Activated naive CD8-positive, alpha-beta T cell treated with anti-CD3 and anti-CD28 coated beads, Interleukin-2, amount 50 U/mL, for 16 hours (primary cell): Measurements from ENCODE around the gene SBK1.
"Not testable (repeated sequence)": the region's sequence is repeated elsewhere in the genome, so short reads cannot be mapped to it uniquely, and the experiment has no call there.

Experiments
- DNase-seq: peaks from one replicate; pipeline ENCODE4 v3.0.0-alpha.2; 2020; ENCODE audit warnings: low read depth, low spot score

SBK1 gene

DNA sequence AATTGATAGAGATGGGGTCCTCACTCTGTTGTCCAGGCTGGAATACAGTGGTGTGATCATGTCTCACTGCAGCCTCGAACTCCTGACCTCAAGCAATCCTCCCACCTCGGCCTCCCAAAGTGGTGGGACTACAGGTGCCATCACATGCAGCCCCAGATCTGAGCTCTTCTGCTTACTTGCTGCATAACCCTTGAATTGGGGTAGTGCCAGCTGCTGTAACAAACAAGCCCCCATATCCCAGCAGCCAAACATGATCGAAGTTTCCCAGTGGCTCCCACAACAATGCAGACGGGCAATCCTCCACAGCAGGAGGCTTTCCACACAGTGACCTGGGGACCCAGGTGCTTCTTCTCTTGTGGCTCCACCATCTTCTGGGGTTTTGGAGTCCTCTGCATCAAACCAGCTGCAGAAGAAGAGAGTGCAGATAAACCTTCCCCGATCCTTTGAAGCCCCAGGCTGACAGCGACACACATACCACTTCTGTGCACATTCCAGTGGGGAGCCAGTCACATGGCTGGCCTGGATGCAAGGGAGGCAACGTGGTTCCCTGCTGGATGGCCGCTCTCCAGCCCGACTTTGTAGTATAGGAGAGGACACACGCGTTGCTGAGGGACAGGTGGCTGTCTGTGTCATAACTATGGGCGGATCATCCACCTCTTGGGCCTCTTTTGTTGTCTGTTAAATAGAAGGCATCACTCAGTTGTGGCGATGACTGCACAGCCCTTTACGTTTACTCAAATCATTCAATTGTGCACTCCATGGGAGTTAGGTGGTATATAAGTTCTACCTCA lies 16.7 kb downstream of the SBK1 start:
- DNase-seq = no peak

DNA sequence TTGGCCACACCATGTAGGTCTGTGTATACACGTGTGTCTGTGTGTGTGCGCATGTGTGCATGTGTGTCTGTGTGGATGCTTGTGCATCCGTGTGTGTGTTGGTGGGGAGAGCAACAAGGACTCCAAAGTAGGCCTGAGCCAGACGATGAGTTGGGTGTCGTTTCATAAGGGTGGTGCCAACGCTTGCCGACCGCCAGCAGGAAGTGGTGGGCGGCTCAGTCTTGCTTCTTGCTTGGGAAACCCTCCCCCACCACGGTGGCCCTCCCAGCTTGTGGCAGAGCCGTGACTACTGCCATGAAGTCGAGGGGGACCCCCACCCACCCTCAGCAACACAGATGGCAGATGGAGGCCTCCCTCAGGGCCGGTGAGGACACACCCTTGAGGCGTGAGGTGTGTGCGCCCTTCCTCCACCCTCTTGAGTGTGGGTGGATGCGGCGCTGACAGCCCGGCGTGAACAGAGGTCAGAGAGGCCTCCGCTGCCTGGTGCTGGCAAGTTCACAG lies 17.5 kb downstream of the SBK1 start:
- DNase-seq = peak; percentile 76

DNA sequence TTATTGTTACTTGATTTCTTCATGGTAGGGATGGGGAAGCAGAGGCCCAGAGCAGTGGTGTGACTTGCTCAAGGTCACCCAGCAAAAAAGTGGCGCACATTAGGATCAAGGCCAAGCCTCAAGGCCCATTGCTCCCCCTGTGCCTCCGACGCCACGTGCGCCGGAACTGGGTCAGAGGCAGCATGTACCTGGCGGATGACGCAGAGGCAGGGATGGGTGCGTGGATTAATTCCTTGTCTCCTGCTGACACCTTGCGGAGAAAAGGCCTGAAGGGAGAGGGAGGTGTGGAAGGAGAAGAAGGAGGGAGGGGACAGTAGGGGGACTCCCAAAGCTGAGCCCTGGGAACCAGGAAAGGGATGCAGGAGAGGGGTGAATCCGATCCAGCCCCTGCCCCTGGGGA lies 18.5 kb downstream of the SBK1 start:
- no peak for DNase-seq

DNA sequence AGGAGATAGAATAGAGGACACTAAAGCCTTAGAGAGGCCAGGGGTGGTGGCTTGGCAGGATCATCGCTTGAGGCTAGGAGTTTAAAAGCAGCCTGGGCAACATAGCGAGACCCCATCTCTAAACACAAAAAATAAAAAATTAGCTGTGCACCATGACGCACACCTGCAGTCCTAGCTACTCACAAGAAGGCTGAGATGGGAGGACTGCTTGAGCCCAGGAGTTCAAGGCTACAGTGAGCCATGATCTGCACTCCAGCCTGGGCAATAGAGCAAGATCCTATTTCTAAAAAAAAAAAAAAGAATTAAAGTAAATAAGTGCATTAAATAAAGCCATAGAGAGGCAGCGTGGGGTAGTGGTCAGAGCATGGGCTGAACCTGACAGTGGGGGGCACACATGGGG lies 19.1 kb downstream of the SBK1 start:
- DNase-seq = no peak

DNA sequence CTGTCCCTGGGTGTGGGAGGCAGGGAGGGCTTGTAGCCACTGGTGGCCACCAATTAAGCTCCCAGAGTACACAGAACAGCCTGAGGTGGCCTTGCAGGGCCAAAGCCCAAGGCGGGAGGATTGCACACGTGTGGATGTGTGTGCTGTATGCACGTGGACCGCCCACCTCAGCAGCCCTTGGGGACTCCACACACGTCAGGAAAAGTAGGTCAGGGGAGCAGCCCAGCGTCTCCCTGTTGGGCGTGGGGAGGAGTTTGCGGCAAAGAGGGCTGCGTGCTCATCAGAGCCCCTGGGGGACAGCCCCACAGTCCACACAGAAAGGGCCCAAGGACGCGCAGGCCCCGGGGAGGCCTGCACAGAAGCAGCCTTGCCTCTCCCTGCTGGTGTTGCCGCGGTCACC lies 19.6 kb downstream of the SBK1 start:
- DNase-seq = no peak

DNA sequence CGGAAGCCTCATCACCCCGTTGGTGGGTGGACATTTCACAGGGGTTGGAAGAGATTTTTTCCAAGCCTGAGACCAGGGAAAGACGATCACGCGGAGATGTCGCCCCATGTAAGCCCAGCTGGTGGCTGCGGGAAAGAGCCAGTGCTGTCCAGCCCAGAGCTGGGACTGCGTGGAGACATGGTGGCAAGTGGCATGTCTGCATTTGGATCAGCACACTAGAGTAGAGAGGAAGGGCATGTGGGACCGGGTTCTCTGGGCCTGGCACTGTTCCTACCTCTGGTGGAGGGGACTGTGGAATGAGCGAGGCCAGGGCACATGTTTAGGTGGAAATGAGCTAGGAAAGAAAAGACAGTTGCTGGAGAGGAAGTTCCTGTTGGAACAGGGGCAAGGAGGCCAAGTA lies 20.0 kb downstream of the SBK1 start:
- DNase-seq = no peak

DNA sequence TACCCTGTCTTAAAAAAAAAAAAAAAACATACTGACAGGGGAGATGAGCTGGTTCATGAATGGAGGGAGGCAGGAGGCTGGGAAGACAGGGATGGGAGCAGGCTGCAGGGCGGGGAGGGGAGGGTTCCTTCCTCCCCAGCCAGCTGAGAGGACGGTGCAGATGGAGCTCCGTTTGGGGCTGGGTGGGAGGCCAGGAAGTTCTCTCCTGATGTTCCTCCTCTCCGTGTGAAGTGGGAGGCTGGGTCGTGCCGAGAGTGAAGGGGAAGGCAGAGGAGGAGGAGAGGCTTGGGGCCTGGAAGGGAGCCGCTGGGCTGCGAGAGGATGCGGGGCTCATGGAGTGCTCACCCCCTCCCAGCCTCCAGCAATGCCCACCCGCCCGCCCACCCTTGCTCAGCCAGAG lies 21.3 kb downstream of the SBK1 start:
- DNase-seq = no peak

DNA sequence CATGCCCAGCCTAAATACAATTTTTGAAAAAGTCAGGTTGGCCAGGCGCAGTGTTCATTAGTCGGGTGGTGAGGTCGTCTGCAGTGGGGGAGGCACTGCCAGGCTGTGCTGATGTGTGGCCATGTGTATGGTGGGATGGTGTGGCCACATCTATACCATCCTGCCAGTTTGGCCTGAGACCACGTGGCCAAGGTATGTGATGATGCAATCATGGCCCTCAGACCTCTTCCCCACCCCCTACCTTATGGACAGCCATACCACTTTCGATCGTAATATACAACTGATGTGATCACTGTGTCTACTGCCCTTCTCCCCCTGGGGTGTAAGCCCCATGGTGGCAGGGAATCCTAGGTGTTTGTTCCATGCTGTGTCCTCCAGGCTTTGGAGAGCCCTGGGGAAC lies 23.7 kb downstream of the SBK1 start:
- no peak for DNase-seq

DNA sequence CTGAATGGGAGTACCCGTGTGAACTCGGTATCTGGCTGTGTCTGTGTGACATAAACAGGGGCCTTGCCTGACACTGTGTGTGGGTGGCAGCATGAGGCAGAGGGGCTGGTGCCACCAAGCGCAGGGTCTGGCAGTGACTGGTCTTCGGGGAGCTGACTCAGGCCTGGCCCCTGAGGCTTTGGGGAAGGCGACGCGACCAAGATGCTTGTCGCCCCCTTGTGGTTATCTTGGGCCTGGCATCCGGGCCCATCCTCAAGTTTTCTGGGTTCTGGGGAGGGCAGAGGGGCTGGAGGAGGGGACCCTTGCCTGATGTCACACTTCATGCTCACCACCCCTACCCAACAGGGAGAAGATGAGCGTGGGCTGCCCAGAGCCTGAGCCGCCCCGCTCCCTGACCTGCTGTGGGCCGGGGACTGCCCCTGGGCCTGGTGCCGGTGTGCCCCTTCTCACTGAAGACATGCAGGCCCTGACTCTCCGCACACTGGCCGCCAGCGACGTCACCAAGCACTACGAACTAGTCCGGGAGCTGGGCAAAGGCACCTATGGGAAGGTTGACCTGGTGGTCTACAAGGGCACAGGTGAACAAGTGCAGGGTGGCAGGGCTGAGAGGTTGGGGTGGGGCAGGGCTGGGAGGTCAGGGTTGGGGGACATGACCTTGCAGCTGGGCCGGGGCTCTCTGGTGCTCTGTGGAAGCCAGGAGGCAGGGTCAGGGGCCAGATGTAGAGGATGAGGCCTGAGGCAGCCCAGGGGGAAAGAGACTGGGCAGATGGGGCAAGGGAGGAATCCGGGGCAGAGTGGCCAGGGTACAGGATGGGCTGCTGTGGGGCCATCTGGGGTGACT lies 24.9 kb downstream of the SBK1 start:
- peak; percentile 52 for DNase-seq

DNA sequence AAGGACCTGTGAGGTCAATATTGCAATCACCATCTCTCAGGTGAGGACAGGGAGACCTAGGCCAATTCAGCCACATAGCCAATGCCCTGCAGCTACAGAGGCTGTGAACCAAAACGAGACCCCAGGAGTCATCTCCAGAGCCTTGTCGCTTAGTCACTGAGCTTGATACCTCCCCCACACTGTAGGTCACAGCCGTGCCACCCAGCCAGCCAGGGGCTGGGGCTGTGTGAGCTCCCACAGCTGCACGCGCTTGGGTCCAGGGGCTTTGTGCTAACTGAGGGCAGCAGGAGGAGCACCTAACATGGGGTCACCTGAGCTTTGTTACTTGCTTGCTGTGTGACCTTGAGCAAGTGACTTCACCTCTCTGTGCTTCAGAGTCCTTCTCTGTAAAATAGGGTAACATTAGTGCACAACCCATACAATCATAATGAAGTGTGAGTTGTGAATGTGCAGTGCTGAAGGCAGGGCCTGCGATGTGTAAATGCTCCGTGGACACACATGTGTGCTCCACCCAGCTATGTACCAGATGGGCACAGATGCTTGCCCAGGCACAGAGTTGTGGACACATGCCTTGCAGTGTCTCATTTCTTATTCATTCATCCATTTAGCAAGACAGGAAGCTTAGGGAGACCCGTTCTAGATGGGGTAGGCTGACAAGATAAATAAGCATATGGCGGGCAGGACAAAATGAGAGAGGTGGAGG lies 25.9 kb downstream of the SBK1 start:
- DNase-seq = no peak

DNA sequence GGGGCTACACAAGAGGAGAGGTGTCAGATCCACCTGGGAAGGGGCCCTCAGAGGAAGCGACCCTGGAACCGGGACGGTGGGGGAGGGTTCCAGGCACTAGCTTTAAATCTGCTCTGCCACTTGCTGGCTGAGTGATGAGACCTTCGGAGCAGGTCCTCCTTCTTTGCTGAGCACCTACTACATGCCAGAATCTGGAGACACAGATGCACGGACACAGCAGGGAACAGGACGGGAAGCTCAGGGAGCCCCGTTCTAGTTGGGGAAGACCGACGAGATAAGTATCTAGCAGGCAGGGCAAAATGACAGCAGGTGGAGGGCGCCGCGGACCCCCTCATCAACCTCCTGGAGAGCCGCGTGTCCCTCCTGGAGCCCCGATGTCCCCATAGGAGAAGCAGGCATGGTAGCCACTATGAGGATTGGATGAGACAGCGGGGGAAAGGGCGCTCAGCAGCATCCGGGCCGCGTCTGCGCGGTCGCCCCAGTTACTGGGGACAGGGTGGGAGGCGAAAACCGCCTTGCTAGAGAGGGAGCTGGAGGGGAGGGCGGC lies 27.2 kb downstream of the SBK1 start:
- DNase-seq = no peak

DNA sequence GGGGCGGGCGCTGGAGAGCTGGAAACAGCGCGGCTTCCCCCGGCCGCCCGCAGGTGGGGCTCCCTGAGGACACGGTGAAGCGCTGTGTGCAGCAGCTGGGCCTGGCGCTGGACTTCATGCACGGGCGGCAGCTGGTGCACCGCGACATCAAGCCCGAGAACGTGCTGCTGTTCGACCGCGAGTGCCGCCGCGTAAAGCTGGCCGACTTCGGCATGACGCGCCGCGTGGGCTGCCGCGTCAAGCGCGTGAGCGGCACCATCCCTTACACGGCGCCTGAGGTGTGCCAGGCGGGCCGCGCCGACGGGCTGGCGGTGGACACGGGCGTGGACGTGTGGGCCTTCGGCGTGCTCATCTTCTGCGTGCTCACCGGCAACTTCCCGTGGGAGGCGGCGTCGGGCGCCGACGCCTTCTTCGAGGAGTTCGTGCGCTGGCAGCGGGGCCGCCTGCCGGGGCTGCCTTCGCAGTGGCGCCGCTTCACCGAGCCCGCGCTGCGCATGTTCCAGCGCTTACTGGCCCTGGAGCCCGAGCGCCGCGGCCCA lies 27.8 kb downstream of the SBK1 start:
- DNase-seq = no peak

DNA sequence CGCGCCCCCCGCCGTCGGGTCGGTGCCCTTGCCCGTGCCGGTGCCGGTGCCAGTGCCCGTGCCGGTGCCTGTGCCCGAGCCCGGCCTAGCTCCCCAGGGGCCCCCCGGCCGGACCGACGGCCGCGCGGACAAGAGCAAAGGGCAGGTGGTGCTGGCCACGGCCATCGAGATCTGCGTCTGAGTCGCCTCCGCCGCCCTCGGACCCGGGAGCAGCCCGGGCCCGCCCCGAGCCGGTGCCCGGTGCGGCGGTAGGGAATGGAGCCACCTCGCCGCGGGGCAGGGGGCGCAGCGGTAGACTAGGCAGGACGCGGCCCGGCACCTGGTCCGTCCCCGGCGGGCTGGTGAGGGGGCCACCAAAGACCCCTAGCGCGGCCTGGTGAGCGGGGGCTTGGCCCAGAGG lies 28.4 kb downstream of the SBK1 start:
- DNase-seq = no peak

DNA sequence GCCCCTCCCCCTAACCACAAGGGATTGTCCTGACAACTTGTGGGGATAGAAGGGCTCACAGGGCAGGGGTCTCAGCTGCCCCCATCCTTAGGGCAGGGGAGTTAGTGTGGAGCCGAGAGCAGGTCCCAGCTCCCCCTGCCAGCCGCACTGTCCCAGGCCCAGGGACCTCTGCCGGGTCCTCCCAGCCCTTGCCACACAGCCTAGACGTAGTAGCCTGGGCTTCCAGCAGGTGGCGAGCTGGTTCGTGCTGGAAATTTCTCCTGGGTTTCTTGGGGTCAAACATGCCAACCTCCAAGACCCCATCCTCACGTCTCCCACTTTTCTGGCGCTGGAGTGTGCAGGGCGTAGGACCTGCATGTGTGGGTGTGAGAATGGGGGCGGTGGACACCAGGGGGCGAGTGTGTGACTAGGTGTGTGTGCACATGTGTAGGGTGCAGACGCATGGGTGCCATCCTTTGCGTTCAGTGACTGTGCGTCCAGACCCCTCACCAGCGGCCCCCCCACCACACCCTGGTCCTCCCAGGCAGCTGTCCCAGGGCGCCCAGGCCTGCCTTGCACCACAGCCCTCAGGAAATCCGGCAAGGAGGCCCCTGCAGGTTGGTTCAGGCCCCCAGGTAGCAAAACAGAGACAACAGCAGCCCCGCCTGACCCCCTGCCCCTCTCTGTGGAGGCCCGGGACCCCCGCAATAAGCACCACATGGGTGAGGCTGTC lies 29.5 kb downstream of the SBK1 start:
- no peak for DNase-seq

DNA sequence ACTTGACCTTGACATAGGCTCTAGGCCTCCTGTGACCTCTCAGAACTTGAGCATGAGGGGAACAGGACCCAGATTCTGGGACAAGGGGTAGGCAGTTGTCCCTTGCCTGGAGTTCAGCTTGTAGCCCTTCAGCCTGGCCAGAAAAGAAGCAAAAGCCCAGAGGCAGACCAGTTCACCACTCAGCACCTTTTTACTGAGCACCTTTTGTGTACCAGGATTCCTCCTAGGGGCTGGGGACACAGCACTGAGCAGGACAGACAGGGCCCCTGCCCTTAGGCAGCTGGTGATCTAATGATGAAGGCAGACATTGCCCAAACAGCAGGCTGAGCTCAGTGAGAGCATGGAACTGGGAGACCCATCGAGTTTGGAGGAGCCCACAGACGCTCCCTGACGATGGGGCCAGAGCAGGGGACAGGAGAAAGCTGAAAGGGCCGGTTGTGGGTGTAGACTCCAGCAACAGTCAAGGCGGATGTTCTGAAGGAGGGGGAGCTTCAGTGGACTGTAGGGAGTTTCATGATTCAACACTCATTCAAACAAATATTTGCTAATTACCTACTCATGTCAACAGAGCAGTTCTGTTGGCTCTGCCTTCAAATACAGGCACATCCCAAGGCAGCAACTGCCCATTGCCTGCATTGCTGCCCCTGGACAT lies 32.0 kb downstream of the SBK1 start:
- no peak for DNase-seq

DNA sequence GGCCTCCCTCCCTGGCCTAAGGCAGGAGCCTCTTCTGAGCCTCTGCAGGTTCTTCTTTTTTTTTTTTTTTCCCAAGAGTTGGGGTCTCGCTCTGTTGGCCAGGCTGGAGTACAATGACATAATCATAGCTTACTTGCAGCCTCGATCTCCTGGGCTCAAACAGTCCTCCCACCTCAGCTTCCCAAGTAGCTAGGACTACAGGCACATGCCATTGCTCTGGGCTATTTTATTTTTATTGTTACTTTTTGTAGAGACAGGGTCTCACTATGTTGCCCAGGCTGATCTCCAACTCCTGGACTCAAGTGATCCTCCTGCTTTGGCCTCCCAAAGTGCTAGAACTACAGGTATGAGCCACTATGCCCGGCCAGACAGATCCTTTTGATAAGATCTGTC lies 32.6 kb downstream of the SBK1 start:
- DNase-seq = no peak

DNA sequence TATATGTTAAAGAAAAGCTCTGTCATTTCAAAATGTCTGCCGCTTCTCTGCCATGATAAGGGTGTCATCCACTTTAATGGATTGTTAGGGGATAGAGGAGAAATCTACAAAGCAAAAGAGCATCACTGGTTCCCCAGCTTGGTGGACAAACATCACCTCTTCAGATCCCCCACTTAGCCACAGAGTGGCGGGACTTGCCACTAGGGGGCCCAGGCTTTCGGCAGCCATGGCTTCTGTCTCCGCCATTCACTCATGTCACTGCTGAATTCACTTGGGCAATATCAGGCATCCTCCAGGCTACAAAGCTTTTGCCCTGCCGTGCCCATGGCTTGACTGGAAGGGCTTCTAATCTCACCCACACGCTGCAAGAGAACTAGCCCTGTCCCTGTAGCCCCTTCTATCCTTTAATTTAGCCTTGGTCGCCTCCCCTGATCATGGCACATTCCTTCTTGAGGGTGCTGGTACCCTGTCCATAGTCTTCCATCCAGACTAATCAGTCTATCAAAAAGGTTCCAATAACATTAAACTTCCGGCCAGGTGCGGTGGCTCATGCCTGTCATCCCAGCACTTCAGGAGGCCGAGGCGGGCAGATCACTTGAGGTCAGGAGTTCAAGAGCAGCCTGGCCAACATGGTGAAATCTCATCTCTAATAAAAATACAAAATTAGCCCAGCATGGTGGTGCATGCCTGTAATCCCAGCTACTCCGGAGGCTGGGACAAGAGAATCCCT lies 34.7 kb downstream of the SBK1 start:
- peak; percentile 55 for DNase-seq

DNA sequence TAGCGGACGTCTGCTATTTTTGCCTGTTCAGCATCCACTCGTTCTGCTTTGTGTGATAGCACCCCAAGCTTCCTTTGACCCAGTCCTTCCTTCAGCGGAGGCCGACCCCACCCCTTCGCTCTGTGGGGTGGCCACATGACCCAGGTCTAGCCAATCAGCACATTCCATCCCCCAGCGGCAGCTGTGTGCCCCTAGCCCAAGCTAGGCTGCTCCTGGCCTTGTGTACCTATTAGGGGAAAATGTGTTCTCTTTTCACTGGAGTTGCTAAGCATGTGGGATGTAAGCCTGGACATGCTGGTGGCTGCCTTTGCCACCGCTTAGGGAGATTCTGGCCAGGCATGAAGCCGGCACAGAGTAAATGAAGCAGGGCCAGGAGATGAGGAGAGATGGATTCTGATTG lies 37.9 kb downstream of the SBK1 start:
- DNase-seq = not testable (repeated sequence)

DNA sequence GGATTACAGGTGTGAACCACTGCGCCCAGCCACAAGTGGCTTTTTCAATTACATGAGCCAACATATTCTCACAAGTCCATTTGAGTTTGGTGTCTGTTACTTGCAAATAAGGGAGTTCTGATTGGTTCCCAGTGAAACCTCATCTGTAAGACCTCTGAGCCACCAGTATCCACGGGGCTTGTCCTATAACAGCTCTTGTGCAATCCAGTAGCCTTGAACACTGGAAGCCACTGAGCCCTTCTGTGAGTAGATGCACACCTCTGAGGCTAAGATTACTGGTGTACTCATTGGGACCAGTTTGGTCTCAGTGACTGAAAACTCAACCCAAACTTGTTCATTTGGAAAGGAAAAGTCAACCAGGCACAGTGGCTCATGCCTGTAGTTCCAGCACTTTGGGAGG lies 38.7 kb downstream of the SBK1 start:
- not testable (repeated sequence) for DNase-seq

DNA sequence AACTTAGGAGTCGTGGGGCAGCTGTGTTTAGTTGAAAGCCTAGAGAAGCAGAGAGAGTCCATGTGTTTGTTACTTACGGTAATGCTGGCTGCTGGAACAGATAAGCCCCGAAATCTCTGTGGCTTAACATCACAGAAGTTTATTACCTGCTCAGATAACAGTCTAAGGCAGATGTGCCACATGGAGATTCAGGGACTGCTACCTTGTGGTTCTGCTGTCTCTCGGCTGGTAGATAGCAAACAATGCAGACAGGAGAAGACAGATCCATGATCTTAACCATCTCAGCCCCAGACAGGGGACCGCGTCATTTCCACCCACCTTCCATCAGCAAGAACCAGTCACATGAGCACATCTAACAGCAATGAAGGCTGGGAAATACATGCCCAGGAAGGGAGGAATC lies 40.3 kb downstream of the SBK1 start:
- DNase-seq = not testable (repeated sequence)
